Peyer's patch (tissue), 4 donors: ENCODE results near the gene SH2B3. TPM values are rescaled to one million over a fixed set of nuclear protein-coding genes. Genes with fewer than 3 reads are reported as not detected.

Experiments
- DNase-seq, 3 donors: peaks; one replicate each; pipeline ENCODE4 v3.0.0-alpha.2; 2017 to 2019
- H3K27ac ChIP-seq, 4 donors: fragments of 200-600 bp; sonication (generic); one replicate each; pipeline ENCODE4 v1.5.1; 2016 to 2019
- H3K27me3 ChIP-seq, 2 donors: fragments of 200-600 bp; sonication (generic); one replicate each; pipeline ENCODE4 v1.5.1; 2019
- H3K36me3 ChIP-seq, 3 donors: fragments of 200-600 bp; sonication (generic); one replicate each; pipeline ENCODE4 v1.5.1; 2016 to 2019
- H3K4me1 ChIP-seq, 4 donors: fragments of 200-600 bp; sonication (generic); one replicate each; pipeline ENCODE4 v1.5.1; 2016 to 2019
- H3K4me3 ChIP-seq, 4 donors: fragments of 200-600 bp; sonication (generic); 1 replicate in 3 of 4; 2 replicates in 1 of 4; pipeline ENCODE4 v1.5.1; 2016 to 2019; ENCODE audit warnings: mild to moderate bottlenecking in 1 of 4
- H3K9me3 ChIP-seq, 4 donors: fragments of 200-600 bp; sonication (generic); one replicate each; pipeline ENCODE4 v1.5.1; 2016 to 2019; ENCODE audit warnings: mild to moderate bottlenecking in 1 of 4
- CTCF ChIP-seq, 6 experiments: fragments of 450-650 bp in 4 of 6; fragments of 200-600 bp in 2 of 6; sonication (generic) in 1 of 6; IDR thresholded peaks; one replicate each; pipeline ENCODE4 v1.5.1; 2017 to 2019; ENCODE audit warnings: antibody characterized with exemption in 6 of 6, mild to moderate bottlenecking in 3 of 6, moderate library complexity in 1 of 6
- POLR2A ChIP-seq, 2 donors: fragments of 450-650 bp; IDR thresholded peaks; one replicate each; pipeline ENCODE4 v1.5.1; 2017; ENCODE audit warnings: antibody characterized with exemption in 2 of 2, mild to moderate bottlenecking in 2 of 2, moderate library complexity in 2 of 2
- total RNA-seq, 4 donors: library from RNA; depleted of rRNA; stranded (reverse); fragments of >200 nt; gene quantifications; one replicate each; pipeline ENCODE4 v1.1.0, GENCODE V29; 2016

Gene SH2B3
- total RNA-seq, 4 donors from 2014 or later: 4.4 to 37.1 (median 8.4) TPM

- Histone ChIP-seq H3K9me3 (no peaks in the 10 kb centered on the region), H3K36me3 (no peaks in the 10 kb centered on the region), H3K4me1 (peaks cover 0 to 84% (median 55%) of the 10 kb centered on the region in 4 donors), H3K27ac (peak overlapping the region; percentile 68 to 93 (median 90)), H3K4me3 (peak overlapping the region; percentile 1 to 30 (median 21)), H3K27me3 (no peaks in the 10 kb centered on the region)
- TF ChIP-seq POLR2A (IDR thresholded peaks at IDR 0.05) (no peak), CTCF (IDR thresholded peaks at IDR 0.05) (no peak)
- DNase-seq: peak in 1 of 3 donors; percentile 53
Observed at GRCh38 chr12:111409403-111409779, 3.7 kb downstream of the SH2B3 start.

GRCh38 chr12:111409780-111410430 lies 4.2 kb downstream of the SH2B3 start:
- peaks cover 0 to 79% (median 52%) of the 10 kb centered on the region in 4 donors for H3K4me1 ChIP-seq
- TF ChIP-seq POLR2A (IDR thresholded peaks at IDR 0.05) (no peak), CTCF (IDR thresholded peaks at IDR 0.05) (no peak)
- peak overlapping the region; percentile 68 to 93 (median 90) for H3K27ac ChIP-seq
- H3K4me3 ChIP-seq: peak overlapping the region in 3 of 4 donors; percentile 4 to 30 (median 20)
- no peaks in the 10 kb centered on the region for H3K9me3 ChIP-seq
- no peaks in the 10 kb centered on the region for H3K27me3 ChIP-seq
- no peaks in the 10 kb centered on the region for H3K36me3 ChIP-seq
- peak in 2 of 3 donors; percentile 62 to 72 for DNase-seq

- Histone ChIP-seq H3K27ac (peak overlapping the region; percentile 68 to 93 (median 90)), H3K9me3 (no peaks in the 10 kb centered on the region), H3K4me1 (peaks cover 0 to 75% (median 49%) of the 10 kb centered on the region in 4 donors), H3K27me3 (no peaks in the 10 kb centered on the region), H3K4me3 (peak overlapping the region in 1 of 4 donors; percentile 30), H3K36me3 (no peaks in the 10 kb centered on the region)
- TF ChIP-seq POLR2A (IDR thresholded peaks at IDR 0.05): no peak
- no peak for DNase-seq
Observed at GRCh38 chr12:111410431-111411184, 4.9 kb downstream of the SH2B3 start.

- no peaks in the 10 kb centered on the region for H3K36me3 ChIP-seq
- TF ChIP-seq POLR2A (IDR thresholded peaks at IDR 0.05): no peak
- TF ChIP-seq CTCF (IDR thresholded peaks at IDR 0.05): no peak
Observed at GRCh38 chr12:111411185-111411764, 5.6 kb downstream of the SH2B3 start.

GRCh38 chr12:111412007-111412829 lies 6.5 kb downstream of the SH2B3 start:
- H3K4me3 ChIP-seq: no peak overlapping the region
- peaks cover 0 to 70% (median 48%) of the 10 kb centered on the region in 4 donors for H3K4me1 ChIP-seq
- TF ChIP-seq CTCF (IDR thresholded peaks at IDR 0.05) (no peak), POLR2A (IDR thresholded peaks at IDR 0.05) (no peak)
- H3K27ac ChIP-seq: peak overlapping the region; percentile 40 to 93 (median 64)
- H3K9me3 ChIP-seq: no peaks in the 10 kb centered on the region
- peak in 1 of 3 donors; percentile 48 for DNase-seq
- H3K27me3 ChIP-seq: no peaks in the 10 kb centered on the region
- H3K36me3 ChIP-seq: no peaks in the 10 kb centered on the region

More at GRCh38 chr12:111411185-111411764, 5.6 kb downstream of the SH2B3 start:
- H3K27me3 ChIP-seq: no peaks in the 10 kb centered on the region
- DNase-seq: no peak
- H3K4me3 ChIP-seq: no peak overlapping the region
- H3K9me3 ChIP-seq: no peaks in the 10 kb centered on the region
- peaks cover 0 to 76% (median 49%) of the 10 kb centered on the region in 4 donors for H3K4me1 ChIP-seq
- peak overlapping the region; percentile 40 to 93 (median 64) for H3K27ac ChIP-seq
